HEK293 (cell line): ENCODE measurements around the gene TNFRSF25.
A peak's percentile ranks its signal among the peaks of the same experiment; 100 is the strongest.

Source experiments
- CTCF ChIA-PET: fragments of 350-600 bp; formaldehyde crosslinking; extraction: SDS; loops from one replicate; lab custom pipeline; 2021; ENCODE audit warnings: antibody characterized with exemption; lab: Yijun Ruan, JAX
- POLR2A ChIA-PET: fragments of 300-600 bp; formaldehyde crosslinking; extraction: SDS; loops from one replicate; lab custom pipeline; 2020; ENCODE audit warnings: antibody characterized with exemption, inconsistent platforms; lab: Yijun Ruan, JAX
- H3K27ac ChIP-seq: fragments of 200-500 bp; sonication (Bioruptor generic); 2 replicates; pipeline ENCODE4 v1.5.1; 2014; ENCODE audit warnings: low read depth, low read length, control low read depth, inconsistent platforms; ENCODE audit errors: extremely low read depth
- H3K36me3 ChIP-seq, 2 experiments: fragments of 200-500 bp in 1 of 2; sonication (Bioruptor generic) in 1 of 2; 1 replicate in 1 of 2; 2 replicates in 1 of 2; pipeline ENCODE4 v1.5.1; 2014 to 2017; ENCODE audit warnings: inconsistent platforms in 2 of 2, low read length in 2 of 2; ENCODE audit not compliant: control insufficient read depth in 2 of 2, insufficient read depth in 1 of 2
- H3K4me1 ChIP-seq: fragments of 200-500 bp; sonication (Bioruptor generic); 2 replicates; pipeline ENCODE4 v1.5.1; 2014; ENCODE audit warnings: mild to moderate bottlenecking, low read length, inconsistent platforms; ENCODE audit not compliant: control insufficient read depth, insufficient read depth
- H3K4me3 ChIP-seq: 2 replicates; pipeline ENCODE4 v1.5.1; 2011; ENCODE audit warnings: low read depth, mild to moderate bottlenecking, control low read depth, low read length, moderate library complexity
- H3K9me3 ChIP-seq: fragments of 200-500 bp; sonication (Bioruptor generic); 2 replicates; pipeline ENCODE4 v1.5.1; 2014; ENCODE audit warnings: low read depth, low read length, inconsistent platforms; ENCODE audit not compliant: control insufficient read depth, insufficient read depth
- GLIS1 ChIP-seq: fragments of 450-650 bp; formaldehyde crosslinking; IDR thresholded peaks from 2 replicates; pipeline ENCODE4 v1.5.1; 2016; ENCODE audit warnings: missing biosample characterization, missing genetic modification characterization
- GLIS2 ChIP-seq: fragments of 450-650 bp; formaldehyde crosslinking; IDR thresholded peaks from 2 replicates; pipeline ENCODE4 v1.5.1; 2016; ENCODE audit warnings: missing biosample characterization, missing genetic modification characterization
- HOXD13 ChIP-seq: sonication (generic); formaldehyde crosslinking; IDR thresholded peaks from 2 replicates; pipeline ENCODE4 v1.8.0; 2022; ENCODE audit warnings: missing genetic modification reagents, borderline replicate concordance
- PRDM2 ChIP-seq: fragments of 450-650 bp; formaldehyde crosslinking; IDR thresholded peaks from 2 replicates; pipeline ENCODE4 v1.5.1; 2016; ENCODE audit warnings: missing biosample characterization, missing genetic modification characterization, borderline replicate concordance
- REPIN1 ChIP-seq: fragments of 450-650 bp; formaldehyde crosslinking; IDR thresholded peaks from 2 replicates; pipeline ENCODE4 v1.5.1; 2017; ENCODE audit warnings: missing biosample characterization, missing genetic modification characterization, low read depth
- ZBTB6 ChIP-seq: fragments of 450-650 bp; formaldehyde crosslinking; IDR thresholded peaks from 2 replicates; pipeline ENCODE4 v1.5.1; 2017; ENCODE audit warnings: missing biosample characterization, missing genetic modification characterization
- ZIC2 ChIP-seq: fragments of 450-650 bp; formaldehyde crosslinking; IDR thresholded peaks from 2 replicates; pipeline ENCODE4 v1.5.1; 2016; ENCODE audit warnings: missing biosample characterization, missing genetic modification characterization
- ZNF10 ChIP-seq: fragments of 450-650 bp; formaldehyde crosslinking; IDR thresholded peaks from 2 replicates; pipeline ENCODE4 v1.5.1; 2017; ENCODE audit warnings: missing biosample characterization, missing genetic modification characterization
- ZNF169 ChIP-seq: fragments of 450-650 bp; formaldehyde crosslinking; IDR thresholded peaks from 2 replicates; pipeline ENCODE4 v1.5.1; 2016; ENCODE audit warnings: missing biosample characterization, missing genetic modification characterization
- ZNF354C ChIP-seq: fragments of 450-650 bp; formaldehyde crosslinking; IDR thresholded peaks from 2 replicates; pipeline ENCODE4 v1.5.1; 2016; ENCODE audit warnings: missing biosample characterization, missing genetic modification characterization, low read depth, borderline replicate concordance
- ZNF423 ChIP-seq: fragments of 450-650 bp; formaldehyde crosslinking; IDR thresholded peaks from 2 replicates; pipeline ENCODE4 v1.5.1; 2016; ENCODE audit warnings: missing biosample characterization, missing genetic modification characterization
- ZNF426 ChIP-seq: fragments of 450-650 bp; formaldehyde crosslinking; IDR thresholded peaks from 2 replicates; pipeline ENCODE4 v1.5.1; 2017; ENCODE audit warnings: missing biosample characterization, missing genetic modification characterization, mild to moderate bottlenecking, inconsistent platforms, moderate library complexity
- ZNF521 ChIP-seq: fragments of 450-650 bp; formaldehyde crosslinking; IDR thresholded peaks from 2 replicates; pipeline ENCODE4 v1.5.1; 2017; ENCODE audit warnings: missing biosample characterization, mild to moderate bottlenecking, missing genetic modification characterization
- ZNF571 ChIP-seq: fragments of 450-650 bp; formaldehyde crosslinking; IDR thresholded peaks from 2 replicates; pipeline ENCODE4 v1.5.0; 2017; ENCODE audit warnings: missing biosample characterization, missing genetic modification characterization
- ZNF585B ChIP-seq: fragments of 450-650 bp; formaldehyde crosslinking; IDR thresholded peaks from 2 replicates; pipeline ENCODE4 v1.5.1; 2016; ENCODE audit warnings: missing biosample characterization, missing genetic modification characterization
- ZNF600 ChIP-seq: fragments of 450-650 bp; formaldehyde crosslinking; IDR thresholded peaks from 2 replicates; pipeline ENCODE4 v1.5.1; 2016; ENCODE audit warnings: missing biosample characterization, missing genetic modification characterization
- ZNF623 ChIP-seq: fragments of 450-650 bp; formaldehyde crosslinking; IDR thresholded peaks from 2 replicates; pipeline ENCODE4 v1.5.1; 2016; ENCODE audit warnings: missing biosample characterization, missing genetic modification characterization
- ZNF670 ChIP-seq: fragments of 450-650 bp; formaldehyde crosslinking; IDR thresholded peaks from 2 replicates; pipeline ENCODE4 v1.5.1; 2016; ENCODE audit warnings: missing biosample characterization, missing genetic modification characterization, low read depth
- ZNF747 ChIP-seq: fragments of 450-650 bp; formaldehyde crosslinking; IDR thresholded peaks from 2 replicates; pipeline ENCODE4 v1.5.1; 2016; ENCODE audit warnings: missing biosample characterization, missing genetic modification characterization
- ZNF785 ChIP-seq: fragments of 450-650 bp; formaldehyde crosslinking; IDR thresholded peaks from 2 replicates; pipeline ENCODE4 v1.5.1; 2016; ENCODE audit warnings: missing biosample characterization, missing genetic modification characterization
- ZSCAN16 ChIP-seq: fragments of 450-650 bp; formaldehyde crosslinking; IDR thresholded peaks from 2 replicates; pipeline ENCODE4 v1.5.1; 2016; ENCODE audit warnings: missing biosample characterization, missing genetic modification characterization
- ZSCAN4 ChIP-seq: fragments of 450-650 bp; formaldehyde crosslinking; IDR thresholded peaks from 2 replicates; pipeline ENCODE4 v1.5.1; 2017; ENCODE audit warnings: missing biosample characterization, missing genetic modification characterization

Gene TNFRSF25

DNA sequence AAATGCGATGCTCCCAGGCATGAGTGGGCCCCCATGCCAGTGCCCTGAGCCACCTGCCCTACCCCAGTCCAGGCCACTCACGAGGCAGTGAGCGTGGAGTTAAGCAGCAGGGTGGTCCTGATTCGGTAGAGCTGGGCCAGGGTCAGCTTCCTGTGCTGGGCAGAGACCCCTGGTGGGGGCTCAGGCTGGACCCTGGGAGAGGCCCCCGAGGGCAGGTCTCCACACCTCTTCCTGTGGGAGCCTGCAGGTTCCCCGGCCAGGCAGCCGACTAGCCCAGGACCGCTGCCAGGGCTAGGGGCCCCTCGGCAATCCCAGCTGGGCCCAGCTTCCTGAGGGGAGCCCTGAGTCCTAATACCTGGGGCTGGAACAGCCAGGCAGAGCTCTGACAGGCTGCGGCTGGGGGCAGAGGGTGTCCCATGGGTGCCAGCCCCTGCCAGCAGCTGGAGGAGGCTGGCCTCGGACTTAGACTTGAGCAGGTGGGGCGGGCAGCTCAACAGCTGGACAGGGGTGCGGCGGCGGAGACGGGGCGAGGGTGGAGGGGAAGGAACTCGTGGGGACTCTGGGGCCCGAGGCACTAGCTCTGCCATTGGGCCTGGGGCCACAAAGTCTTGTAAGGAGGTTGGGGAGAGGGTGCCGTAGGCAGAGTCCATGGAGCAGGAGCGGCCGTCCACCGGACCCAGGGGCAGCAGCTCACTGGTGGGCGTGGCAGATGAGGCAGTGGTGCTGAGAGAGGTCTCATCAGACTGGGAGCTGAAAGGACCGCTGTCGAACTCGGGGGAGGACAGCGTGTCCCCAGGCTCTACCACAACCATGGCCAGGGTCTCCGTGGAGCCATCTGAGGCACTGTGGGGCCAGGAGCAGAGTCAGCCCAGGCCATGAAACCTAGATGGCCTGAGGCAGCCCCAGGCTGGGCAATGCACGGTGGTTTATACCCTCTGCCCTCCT lies 2.0 kb upstream of the TNFRSF25 start:
- Histone ChIP-seq H3K4me3 (no peak overlapping the region), H3K9me3 (no peaks in the 10 kb centered on the region), H3K27ac (no peak overlapping the region), H3K4me1 (no peaks in the 10 kb centered on the region), H3K36me3 (peaks cover 0 to 68% of the 10 kb centered on the region in 2 experiments; a peak in 1 of 3 replicates)
- 0 out of 2 replicates have a peak, but pooled peaks have one; percentile 5 for TF ChIP-seq GLIS2 (tag by site-specific recombination)
- no peak for TF ChIP-seq ZNF423 (tag by site-specific recombination)
- no peak for TF ChIP-seq ZNF785
- ChIA-PET CTCF (interaction anchor here (0.8 to 1.8 kb wide), 3 partner anchors 9 to 29 kb away, joined by 3 to 6 read pairs (median 4); no protein-coding TSS in a partner anchor), POLR2A (interaction anchor here (0.6 to 1.0 kb wide), 2 partner anchors 23 to 25 kb away, joined by 3 to 4 read pairs; no protein-coding TSS in a partner anchor)

- TF ChIP-seq ZNF600 (peak; percentile 24; the same call in 1 of the 2 replicates), ZBTB6 (tag by site-specific recombination) (no peak), ZSCAN4 (no peak), ZNF426 (tag by site-specific recombination) (no peak), GLIS1 (tag by site-specific recombination) (peak; percentile 36; the same call in 1 of the 2 replicates), ZNF354C (tag by site-specific recombination) (no peak), ZNF585B (no peak), ZNF521 (tag by site-specific recombination) (no peak), ZNF169 (tag by site-specific recombination) (no peak), ZNF571 (tag by site-specific recombination) (no peak), REPIN1 (tag by site-specific recombination) (no peak), ZSCAN16 (tag by site-specific recombination) (no peak), PRDM2 (no peak), ZNF747 (tag by site-specific recombination) (no peak), ZIC2 (tag by site-specific recombination) (peak; percentile 8; the same call in 1 of the 2 replicates), ZNF623 (tag by site-specific recombination) (no peak), HOXD13 (CRISPR knock-in tag) (no peak), ZNF670 (tag by site-specific recombination) (no peak), ZNF10 (tag by site-specific recombination) (0 out of 2 replicates have a peak, but pooled peaks have one; percentile 27)
- H3K9me3 ChIP-seq, result no peaks in the 10 kb centered on the region
- POLR2A ChIA-PET, result no interaction called here
- H3K27ac ChIP-seq, result no peak overlapping the region
- H3K4me3 ChIP-seq, result no peak overlapping the region
- peaks cover 0 to 68% of the 10 kb centered on the region in 2 experiments; a peak in 1 of 3 replicates for H3K36me3 ChIP-seq
- CTCF ChIA-PET, result interaction anchor here (1.8 kb wide), 1 partner anchor 28 kb away, joined by 6 read pairs; no protein-coding TSS in a partner anchor
- H3K4me1 ChIP-seq, result no peaks in the 10 kb centered on the region
Observed at GRCh38 chr1:6467224-6467623, 1.3 kb upstream of the TNFRSF25 start.
